A673 (cell line): Measurements from ENCODE around the gene SEM1. TPM values are rescaled to one million over a fixed set of nuclear protein-coding genes. Genes with fewer than 3 reads are reported as not detected.

ENCODE experiments used
- BruUV-seq: library from RNA; stranded (reverse); fragments of 400-500 nt; replicated peaks from 2 replicates; lab custom pipeline; 2021; lab: Mats Ljungman, UMichigan
- CTCF ChIA-PET: fragments of 300-600 bp; sonication (Branson Sonifier 250); formaldehyde crosslinking; loops from one replicate; lab custom pipeline; 2022; ENCODE audit warnings: antibody characterized with exemption; lab: Charles Lee
- POLR2A ChIA-PET: fragments of 300-600 bp; sonication (Branson Sonifier 250); formaldehyde crosslinking; loops from one replicate; lab custom pipeline; 2022; ENCODE audit warnings: antibody characterized with exemption; ENCODE audit not compliant: low non-redundant PET; lab: Charles Lee
- DNase-seq: peaks from one replicate; pipeline ENCODE4 v3.0.0-alpha.2; 2015; ENCODE audit warnings: low spot score
- H3K27ac ChIP-seq: fragments of 200-600 bp; sonication (generic); 2 replicates; pipeline ENCODE4 v1.5.1; 2016; ENCODE audit warnings: mixed run types, low read depth, mild to moderate bottlenecking, mixed read lengths, antibody characterized with exemption, low read length; ENCODE audit not compliant: poor library complexity, severe bottlenecking
- H3K27me3 ChIP-seq: fragments of 200-600 bp; sonication (generic); replicated peaks from 2 replicates; pipeline ENCODE4 v1.6.1; 2017; ENCODE audit warnings: mixed run types, low read depth, mild to moderate bottlenecking, mixed read lengths, antibody characterized with exemption, low read length; ENCODE audit not compliant: insufficient read depth, poor library complexity
- H3K36me3 ChIP-seq: fragments of 200-600 bp; sonication (generic); 2 replicates; pipeline ENCODE4 v1.6.1; 2016; ENCODE audit warnings: mixed run types, mild to moderate bottlenecking, mixed read lengths, antibody characterized with exemption, low read length; ENCODE audit not compliant: insufficient read depth, poor library complexity, severe bottlenecking
- H3K4me1 ChIP-seq: fragments of 200-600 bp; sonication (generic); 2 replicates; pipeline ENCODE4 v1.6.1; 2017; ENCODE audit warnings: mixed run types, mild to moderate bottlenecking, mixed read lengths, antibody characterized with exemption, low read length; ENCODE audit not compliant: insufficient read depth, poor library complexity, severe bottlenecking
- H3K4me3 ChIP-seq: fragments of 200-600 bp; sonication (generic); 2 replicates; pipeline ENCODE4 v1.5.1; 2016; ENCODE audit warnings: low read depth, mixed run types, mild to moderate bottlenecking, mixed read lengths, low read length; ENCODE audit not compliant: poor library complexity, severe bottlenecking
- H3K9me3 ChIP-seq: fragments of 200-600 bp; sonication (generic); 2 replicates; pipeline ENCODE4 v1.6.1; 2016; ENCODE audit warnings: mixed run types, low read depth, mild to moderate bottlenecking, mixed read lengths, antibody characterized with exemption, low read length; ENCODE audit not compliant: poor library complexity, severe bottlenecking
- CTCF ChIP-seq: fragments of 300-800, 200-600 bp; sonication (generic); conservative IDR thresholded peaks from 2 replicates; pipeline ENCODE4 v1.5.1; 2017; ENCODE audit warnings: low read depth, mild to moderate bottlenecking, antibody characterized with exemption, low read length, moderate library complexity, mixed read lengths
- EZH2 ChIP-seq: fragments of 200-600 bp; sonication (generic); IDR thresholded peaks from 2 replicates; pipeline ENCODE4 v1.6.1; 2017; ENCODE audit warnings: borderline replicate concordance, low read depth, mild to moderate bottlenecking, mixed read lengths, antibody characterized with exemption, low read length; ENCODE audit not compliant: poor library complexity, severe bottlenecking
- intact Hi-C: fragments of 100-400 bp; cut with micrococcal nuclease; formaldehyde crosslinking; loops from one replicate; pipeline ENCODE4 v1.10.0; 2022; ENCODE audit not compliant: unreplicated experiment
- total RNA-seq: library from RNA; stranded (reverse); gene quantifications from 2 replicates; pipeline ENCODE4 v1.2.3, GENCODE V29; 2021

The SEM1 gene
- total RNA-seq, 1 experiment from 2014 or later = 122 TPM

GRCh38 chr7:96686305-96686704 is 23.3 kb downstream of the SEM1 start:
- POLR2A ChIA-PET = no interaction called here
- no peak for DNase-seq
- Histone ChIP-seq H3K36me3 (peaks cover 19% of the 10 kb centered on the region), H3K27me3 (no peaks in the 10 kb centered on the region), H3K9me3 (no peaks in the 10 kb centered on the region), H3K4me3 (no peak overlapping the region), H3K4me1 (no peaks in the 10 kb centered on the region), H3K27ac (no peak overlapping the region)
- intact Hi-C loops = no loop called here
- TF ChIP-seq EZH2 (no peak), CTCF (no peak)
- CTCF ChIA-PET = no interaction called here
- no TSS peak for BruUV-seq

- CTCF ChIA-PET = no interaction called here
- no peak for DNase-seq
- Histone ChIP-seq H3K36me3 (peaks cover 23% of the 10 kb centered on the region), H3K9me3 (no peaks in the 10 kb centered on the region), H3K27ac (no peak overlapping the region), H3K27me3 (no peaks in the 10 kb centered on the region), H3K4me3 (no peak overlapping the region), H3K4me1 (no peaks in the 10 kb centered on the region)
- no TSS peak for BruUV-seq
- POLR2A ChIA-PET = no interaction called here
- no peak for TF ChIP-seq CTCF
- intact Hi-C loops = no loop called here
These were observed 23.9 kb downstream of the SEM1 start for GRCh38 chr7:96685755-96686154.

DNA sequence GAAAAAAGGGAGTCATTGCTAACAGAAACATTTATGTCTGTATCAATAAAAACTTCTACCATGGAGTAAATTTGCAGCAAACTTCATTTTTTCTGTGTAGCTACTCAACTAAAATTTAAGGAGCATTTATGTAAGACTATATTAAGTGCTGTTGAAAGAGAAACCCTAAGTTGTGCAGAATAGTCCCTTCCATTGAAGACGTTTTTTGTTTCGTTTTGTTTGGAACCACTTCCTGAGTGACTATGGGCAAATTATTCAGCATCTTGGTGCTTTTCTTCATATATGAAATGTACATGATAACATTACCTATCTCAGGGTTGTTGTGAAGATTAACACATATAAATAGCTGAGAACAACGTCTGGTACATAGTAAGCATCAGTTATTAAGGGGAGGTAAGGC is 24.3 kb downstream of the SEM1 start:
- TF ChIP-seq CTCF = no peak
- no peak for TF ChIP-seq EZH2
- no peak overlapping the region for H3K4me3 ChIP-seq
- intact Hi-C loops = no loop called here
- no peaks in the 10 kb centered on the region for H3K9me3 ChIP-seq
- no peak for DNase-seq
- H3K4me1 ChIP-seq = no peaks in the 10 kb centered on the region
- peaks cover 23% of the 10 kb centered on the region for H3K36me3 ChIP-seq
- H3K27ac ChIP-seq = no peak overlapping the region
- ChIA-PET POLR2A (no interaction called here), CTCF (no interaction called here)
- BruUV-seq = no TSS peak
- H3K27me3 ChIP-seq = no peaks in the 10 kb centered on the region
